GM18861 (cell line): ENCODE data around the gene TTYH3.
"Not testable (repeated sequence)": the region's sequence is repeated elsewhere in the genome, so short reads cannot be mapped to it uniquely, and the experiment has no call there.

ENCODE experiments used
- ATAC-seq: cut with Tn5 transposase; IDR thresholded peaks from one replicate; pipeline ENCODE4 v1.9.1; 2021; ENCODE audit not compliant: unreplicated experiment

The TTYH3 gene, protein sequence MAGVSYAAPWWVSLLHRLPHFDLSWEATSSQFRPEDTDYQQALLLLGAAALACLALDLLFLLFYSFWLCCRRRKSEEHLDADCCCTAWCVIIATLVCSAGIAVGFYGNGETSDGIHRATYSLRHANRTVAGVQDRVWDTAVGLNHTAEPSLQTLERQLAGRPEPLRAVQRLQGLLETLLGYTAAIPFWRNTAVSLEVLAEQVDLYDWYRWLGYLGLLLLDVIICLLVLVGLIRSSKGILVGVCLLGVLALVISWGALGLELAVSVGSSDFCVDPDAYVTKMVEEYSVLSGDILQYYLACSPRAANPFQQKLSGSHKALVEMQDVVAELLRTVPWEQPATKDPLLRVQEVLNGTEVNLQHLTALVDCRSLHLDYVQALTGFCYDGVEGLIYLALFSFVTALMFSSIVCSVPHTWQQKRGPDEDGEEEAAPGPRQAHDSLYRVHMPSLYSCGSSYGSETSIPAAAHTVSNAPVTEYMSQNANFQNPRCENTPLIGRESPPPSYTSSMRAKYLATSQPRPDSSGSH

DNA sequence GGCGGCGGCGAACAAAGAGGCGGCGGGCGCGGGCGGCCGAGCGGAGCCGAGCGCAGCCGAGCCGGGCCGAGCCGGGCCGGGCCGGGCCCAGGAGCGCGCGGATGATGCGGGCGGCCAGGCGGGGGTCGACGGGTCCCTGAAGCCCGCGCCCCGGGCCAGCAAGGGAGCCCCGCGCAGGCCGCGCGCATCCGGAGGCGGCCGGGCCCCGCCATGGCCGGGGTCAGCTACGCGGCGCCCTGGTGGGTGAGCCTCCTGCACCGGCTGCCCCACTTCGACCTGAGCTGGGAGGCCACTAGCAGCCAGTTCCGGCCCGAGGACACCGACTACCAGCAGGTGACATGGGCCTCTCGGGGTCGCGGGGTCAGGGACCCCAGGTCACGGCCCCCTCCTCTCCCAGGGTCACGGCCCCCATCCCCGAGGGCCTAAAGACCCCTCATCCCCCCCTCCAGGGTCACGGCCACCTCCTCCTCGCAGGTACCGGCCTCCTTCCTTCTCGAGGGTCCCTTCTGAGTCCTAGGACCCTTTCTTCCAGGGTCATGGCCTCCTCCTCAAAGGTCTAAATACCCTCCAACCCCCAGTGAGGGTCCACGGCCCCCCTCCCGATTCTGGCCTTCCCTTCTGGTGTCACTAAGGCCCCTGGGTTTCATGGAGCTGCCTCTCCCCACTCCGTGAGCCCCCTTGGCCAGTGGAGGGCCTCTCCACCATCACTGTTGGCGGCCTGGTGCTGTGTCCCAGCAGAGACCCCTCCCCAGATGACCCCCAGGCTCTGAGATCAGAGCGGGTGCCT lies at the start of gene TTYH3:
TTYH3 (plus strand) TSS at position 41 of the 787 bp plus-strand sequence; CDS start at position 211, 170 bp downstream.
- peak; percentile 18 for ATAC-seq

DNA sequence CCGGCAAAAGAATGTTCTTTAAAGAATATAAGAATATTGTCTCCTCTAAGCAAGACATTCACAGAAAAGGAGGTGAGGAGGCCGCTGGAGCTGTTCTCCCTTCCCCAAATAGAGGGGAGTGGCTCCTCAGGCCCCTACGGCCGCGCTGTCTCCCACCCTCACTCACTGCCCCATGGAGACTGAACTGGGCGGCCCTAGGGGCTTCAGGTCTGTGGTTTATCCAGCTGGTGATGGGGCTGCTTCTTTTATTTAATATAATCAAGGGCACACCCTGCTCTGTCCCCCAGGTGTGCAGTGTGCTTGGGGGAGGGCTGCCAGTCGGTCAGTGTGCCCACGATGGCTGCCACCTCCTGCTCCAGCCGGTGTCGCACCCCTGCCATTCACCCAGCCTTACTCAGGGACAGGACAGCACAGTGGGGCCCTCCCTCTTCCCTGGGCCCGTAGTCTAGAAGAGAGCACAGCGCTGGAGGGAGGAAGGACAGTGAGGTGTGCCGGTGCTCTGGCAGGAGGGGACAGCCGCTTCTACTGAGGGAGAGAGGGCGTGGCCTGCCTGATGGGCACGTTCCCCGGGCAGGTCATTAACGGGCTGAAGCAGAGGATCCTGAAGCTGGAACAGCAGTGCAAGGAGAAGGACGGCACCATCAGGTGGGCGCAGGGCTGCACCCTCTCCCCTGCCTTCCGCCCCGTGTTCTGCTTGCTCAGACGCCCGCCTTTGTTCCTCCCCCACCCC lies 49.6 kb upstream of the TTYH3 start:
- no peak for ATAC-seq

DNA sequence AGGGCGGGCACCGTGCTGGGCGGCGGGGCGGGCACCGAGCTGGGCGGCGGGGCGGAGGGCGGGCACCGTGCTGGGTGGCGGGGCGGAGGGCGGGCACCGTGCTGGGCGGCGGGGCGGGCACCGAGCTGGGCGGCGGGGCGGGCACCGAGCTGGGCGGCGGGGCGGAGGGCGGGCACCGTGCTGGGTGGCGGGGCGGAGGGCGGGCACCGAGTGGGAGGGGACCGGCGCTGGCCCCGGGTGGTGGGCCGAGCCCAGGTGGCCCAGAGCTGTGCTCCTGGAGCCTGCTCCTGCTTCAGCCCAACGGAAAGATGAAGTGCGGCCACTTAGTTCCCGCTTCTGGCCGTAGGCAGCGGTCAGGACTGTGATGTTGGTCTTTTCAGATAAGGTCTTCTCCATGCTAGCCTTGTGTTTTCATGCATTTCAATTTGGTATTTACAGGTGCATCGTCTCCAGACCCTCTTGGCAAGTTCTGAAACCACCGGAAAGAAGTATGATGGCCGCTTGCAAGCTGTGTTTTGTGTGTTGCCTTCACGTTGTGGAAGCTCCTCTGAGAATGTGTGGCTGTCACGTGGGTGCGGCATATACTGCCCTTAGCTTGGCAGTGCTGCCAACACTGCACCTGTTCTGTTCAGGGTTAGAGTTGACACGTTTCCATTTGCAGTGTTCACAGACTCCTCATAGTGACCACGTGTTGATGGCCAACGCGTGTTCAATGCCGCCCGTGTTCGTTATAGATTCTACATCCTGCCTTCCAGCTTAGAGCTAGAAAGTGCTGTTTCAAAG lies 47.8 kb upstream of the TTYH3 start:
- no peak for ATAC-seq

DNA sequence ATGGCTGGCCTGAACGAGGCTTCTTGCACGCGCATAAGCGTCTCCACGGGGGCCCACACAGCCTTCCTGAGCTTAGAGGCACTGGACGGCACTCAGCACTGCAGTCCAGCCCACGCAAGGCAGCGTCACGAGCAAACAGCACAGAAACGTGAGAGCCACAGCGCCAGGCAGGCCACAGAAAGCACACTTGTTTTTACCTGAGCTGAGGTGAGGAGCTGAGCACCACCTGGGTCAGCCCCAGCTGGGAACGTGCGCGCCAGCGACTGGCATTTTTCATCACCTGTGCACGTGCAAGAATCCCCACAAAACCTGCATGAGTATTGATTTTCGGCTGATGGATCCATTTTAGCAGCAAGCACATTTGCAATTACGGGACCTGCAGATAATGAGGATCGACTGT lies 46.3 kb upstream of the TTYH3 start:
- ATAC-seq, result no peak

DNA sequence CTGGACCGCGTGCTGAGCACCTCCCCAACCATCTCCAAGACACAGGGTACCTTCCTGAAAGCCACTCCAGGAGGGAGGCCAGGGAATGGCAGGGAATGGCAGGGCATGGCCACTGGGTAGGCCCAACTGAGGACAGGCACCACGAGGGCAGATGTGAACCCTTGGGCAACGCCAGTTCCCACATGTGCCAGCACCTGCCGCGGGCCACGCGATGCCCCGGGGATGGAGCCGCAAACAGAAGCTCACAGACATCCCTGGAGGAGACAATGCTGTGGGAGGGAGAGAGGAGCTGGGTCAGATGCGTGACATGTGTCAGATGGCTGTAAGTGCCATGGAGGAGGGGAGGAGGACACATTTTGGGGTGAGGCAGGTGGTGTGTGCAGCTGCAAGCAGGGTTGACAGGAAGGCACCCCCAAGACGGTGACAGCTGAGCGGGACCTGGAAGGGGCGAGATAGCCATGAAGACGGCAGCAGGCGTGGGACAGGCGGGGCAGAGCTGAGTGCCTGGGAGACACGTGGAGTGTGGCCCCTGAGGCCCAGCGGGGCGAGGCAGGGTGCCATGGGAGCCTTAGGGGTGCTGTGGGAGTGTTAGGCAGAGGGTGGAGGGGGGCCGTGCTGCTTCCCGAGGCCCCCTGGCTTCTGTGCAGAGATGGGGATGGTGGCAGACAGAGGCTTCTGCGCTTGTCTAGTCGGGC lies 45.3 kb upstream of the TTYH3 start:
- ATAC-seq, result no peak

DNA sequence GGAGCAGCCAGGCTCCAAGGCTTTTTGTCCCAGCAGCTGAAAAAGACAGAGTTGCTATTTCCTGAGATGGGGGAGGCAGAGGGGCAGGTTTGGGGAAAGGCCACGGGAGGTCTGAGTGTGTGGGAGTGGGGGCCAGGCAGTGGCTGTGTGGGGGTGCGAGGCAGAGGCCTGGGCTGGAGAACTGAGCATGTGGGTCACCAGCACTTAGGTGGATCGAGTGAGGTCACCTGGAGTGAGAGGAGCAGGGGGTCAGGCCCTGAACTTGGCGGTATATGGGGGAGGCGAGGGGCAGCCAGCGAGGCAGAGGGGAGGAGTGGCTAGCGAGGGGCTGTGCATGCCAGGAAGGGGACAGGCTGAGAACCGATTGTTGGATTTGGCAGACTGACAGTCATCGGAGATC lies 44.7 kb upstream of the TTYH3 start:
- ATAC-seq, result no peak

DNA sequence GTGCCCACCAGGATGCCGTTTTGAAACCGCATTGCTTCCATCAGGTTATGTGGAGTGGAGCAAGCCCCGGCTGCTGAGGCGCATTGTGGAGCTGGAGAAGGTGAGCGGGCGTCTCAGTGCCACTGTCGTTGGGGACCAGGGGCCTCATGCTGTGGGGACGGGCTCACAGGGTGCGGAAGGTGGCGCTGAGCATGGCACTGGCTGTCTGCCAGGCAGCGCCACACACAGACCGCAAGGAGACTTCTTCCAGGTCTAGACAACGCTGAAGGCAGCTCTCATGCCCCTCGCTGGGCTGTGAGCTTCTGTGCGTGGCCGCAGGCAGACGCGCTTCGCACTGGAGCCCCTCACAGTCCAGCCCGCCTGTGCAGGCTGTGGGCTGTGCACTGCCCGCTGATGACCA lies 44.0 kb upstream of the TTYH3 start:
- ATAC-seq, result no peak

DNA sequence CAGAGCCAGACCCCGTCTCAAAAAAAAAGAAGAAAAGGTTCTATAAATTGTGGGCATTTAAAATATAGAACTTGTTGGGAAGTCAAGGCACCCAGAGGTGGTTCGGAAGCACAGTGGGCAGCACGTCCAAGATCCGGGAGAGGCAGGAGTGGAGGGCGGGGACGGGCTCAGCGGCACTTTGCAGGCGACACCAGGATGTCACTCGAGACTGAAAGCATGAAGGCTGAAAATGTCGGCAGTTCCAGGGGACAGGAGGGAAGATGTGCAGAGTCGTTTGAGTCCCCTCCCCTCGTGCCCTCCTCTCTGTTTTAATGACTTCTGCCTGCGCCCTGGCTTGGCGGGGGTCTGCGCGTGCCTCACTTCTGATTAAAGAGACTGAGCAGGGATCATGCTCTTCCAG lies 42.4 kb upstream of the TTYH3 start:
- no peak for ATAC-seq

DNA sequence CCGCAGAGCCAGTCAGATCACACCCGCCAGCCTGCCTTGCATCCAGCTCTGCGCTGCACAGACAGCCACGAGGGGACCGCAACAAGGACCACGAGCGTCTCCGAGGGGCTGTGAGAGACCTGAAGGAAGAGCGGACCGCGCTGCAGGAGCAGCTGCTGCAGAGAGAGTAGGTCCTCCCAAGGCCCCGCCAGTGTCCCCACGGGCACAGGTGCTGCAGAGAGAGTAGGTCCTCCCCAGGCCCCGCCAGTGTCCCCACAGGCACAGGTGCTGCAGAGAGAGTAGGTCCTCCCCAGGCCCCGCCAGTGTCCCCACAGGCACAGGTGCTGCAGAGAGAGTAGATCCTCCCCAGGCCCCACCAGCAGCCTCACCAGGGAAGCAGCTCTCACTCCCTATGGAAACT lies 41.8 kb upstream of the TTYH3 start:
- not testable (repeated sequence) for ATAC-seq

DNA sequence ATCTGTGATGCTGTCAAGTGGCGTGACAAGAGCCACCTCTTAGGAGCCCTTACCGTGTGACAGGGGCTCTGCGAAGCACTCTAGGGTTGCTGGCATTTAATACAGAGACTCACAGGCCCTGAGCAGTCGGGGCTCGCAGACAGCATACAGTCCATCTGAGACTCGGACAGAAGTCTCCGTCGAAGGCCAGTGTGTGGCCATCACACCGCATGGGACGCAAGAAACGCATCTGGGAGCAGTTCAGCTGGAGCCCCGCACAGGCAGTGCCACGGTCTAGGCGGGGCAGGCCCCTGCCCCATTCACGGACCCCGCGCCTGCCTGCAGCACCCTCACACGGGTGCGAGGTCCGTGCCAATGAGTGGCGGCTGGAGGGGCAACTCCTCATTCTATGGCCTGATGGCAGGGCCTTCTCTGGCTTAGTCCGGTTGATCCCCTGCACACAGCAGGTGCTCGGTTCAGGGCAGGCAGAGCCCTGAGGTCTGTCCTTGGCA lies 39.4 kb upstream of the TTYH3 start:
- no peak for ATAC-seq

DNA sequence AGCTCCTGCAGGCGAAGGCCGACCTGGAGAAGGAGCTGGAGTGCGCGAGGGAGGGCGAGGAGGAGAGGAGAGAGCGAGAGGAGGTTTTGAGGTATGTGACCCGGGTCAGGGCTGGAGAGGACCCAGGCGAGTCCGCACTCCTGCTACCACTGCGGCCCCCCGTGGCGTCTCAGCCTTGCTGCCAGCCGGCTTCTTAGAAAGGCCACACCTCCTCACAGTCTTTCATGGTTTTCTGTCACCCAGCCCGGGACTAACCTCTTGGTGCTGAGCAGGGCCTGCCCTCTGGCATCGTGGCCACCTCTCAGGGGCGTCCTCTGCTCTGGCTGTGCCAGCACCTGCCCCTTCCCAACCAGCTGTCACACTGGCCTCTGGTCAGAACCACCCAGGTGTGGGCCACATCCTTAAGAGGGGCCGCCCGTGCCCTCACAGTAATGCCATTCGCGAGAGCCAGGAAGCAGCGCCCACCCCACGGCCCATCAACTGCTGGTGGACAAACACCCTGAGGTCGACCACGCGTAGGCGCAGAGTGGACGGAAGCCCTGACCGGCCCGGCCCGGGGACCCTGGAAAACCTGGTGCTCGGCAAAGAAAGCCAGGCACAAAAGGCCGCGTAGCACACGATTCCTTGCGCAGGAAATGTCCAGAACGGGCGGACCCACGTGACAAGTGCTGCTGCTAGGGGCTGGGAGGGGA lies 38.6 kb upstream of the TTYH3 start:
- no peak for ATAC-seq

DNA sequence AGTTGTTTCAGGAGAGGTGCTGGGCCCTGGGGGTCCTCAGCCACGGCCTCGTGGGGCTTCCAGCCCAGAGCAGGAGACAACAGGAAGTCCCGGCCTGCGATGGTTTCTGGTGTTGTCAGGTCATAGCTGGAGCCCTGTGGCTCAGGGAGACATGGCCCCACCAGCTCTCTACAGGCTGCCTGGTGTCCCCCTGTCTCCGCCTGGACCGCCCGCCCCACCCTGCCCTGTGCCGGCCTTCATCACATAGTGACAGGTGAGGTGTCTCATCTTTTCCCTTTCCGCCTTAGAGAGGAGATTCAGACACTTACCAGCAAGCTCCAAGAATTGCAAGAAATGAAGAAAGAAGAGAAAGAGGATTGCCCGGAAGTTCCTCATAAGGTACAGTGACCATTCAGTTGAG lies 37.2 kb upstream of the TTYH3 start:
- no peak for ATAC-seq

DNA sequence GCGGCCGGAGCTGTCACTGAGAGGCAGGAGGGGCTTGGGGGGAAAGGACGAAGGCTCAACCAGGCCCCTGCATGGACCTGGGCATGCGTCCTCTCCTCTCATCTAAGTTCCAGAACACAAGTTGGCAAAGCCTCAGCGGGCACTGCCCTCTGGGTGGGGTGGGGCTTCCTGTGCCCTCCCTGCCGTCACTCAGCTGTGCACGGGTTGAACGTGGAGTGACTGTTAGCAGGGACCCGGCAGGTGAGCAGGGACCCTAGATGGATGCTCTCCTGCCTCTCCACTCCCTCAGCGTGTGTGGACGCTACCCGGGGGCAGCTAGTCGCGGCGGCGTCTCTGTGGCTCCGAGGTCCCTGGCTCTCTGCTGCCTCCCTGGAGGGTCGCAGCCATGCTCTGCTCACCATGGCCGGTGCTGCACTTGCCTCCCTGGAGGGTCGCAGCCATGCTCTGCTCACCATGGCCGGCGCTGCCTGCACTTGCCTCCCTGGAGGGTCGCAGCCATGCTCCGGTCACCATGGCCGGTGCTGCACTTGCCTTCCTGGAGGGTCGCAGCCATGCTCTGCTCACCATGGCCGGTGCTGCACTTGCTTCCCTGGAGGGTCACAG lies 36.4 kb upstream of the TTYH3 start:
- no peak for ATAC-seq

DNA sequence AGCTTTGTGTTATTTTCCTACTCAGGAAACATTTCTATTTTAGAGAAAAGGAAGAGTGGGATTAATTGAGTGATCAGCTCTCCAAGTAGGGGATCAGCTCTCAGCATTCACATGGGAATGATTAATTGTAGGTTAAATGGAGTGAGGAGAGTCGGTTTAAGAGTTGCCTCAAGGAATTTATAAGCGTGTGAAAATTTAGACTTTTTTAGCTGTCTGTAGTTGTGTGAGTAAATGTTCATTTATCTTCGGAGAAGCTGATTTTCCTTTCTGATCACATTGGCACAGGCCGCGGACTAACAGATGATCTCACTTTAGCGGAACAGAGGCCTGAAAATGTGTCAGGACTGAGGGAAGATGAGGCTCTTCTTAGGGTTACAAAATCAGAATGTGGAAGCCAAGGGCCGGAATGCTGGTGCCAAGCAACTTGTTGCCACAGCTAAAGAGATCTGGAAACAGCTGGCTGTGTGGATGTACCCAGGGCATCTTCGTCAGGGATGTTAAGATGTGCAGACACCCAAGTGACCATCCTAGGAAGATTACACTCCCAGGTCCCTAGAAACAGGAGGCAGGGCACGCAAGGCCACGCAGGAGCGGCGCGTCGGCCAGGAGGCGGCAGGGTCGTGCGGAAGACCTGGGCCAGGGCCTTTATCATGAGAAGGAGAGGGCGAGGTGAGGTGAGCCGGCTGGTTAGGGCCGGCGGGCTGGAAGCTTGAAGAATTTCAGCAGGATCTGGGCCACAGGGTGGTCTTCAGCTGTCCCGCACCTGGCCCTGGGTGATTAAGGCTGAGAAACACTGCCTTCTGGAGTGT lies 35.1 kb upstream of the TTYH3 start:
- no peak for ATAC-seq

DNA sequence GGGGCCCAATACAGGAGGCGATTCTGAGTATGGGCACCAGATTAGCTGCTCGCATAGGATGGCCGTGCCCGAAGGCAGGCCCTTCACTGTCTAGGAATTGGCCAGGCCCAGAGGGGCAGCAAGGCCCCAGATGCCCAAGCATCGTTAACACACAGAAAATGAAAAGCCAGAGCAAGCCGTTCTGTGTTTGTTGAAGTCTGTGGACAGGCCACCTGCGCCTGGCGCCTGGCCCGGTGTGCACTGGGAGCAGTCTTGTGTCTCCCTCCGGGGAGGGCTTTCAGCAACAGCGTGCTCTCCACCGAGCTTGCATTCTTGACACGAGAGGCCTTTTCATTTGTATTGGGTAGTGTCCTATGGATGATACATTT lies 34.5 kb upstream of the TTYH3 start:
- ATAC-seq, result no peak

DNA sequence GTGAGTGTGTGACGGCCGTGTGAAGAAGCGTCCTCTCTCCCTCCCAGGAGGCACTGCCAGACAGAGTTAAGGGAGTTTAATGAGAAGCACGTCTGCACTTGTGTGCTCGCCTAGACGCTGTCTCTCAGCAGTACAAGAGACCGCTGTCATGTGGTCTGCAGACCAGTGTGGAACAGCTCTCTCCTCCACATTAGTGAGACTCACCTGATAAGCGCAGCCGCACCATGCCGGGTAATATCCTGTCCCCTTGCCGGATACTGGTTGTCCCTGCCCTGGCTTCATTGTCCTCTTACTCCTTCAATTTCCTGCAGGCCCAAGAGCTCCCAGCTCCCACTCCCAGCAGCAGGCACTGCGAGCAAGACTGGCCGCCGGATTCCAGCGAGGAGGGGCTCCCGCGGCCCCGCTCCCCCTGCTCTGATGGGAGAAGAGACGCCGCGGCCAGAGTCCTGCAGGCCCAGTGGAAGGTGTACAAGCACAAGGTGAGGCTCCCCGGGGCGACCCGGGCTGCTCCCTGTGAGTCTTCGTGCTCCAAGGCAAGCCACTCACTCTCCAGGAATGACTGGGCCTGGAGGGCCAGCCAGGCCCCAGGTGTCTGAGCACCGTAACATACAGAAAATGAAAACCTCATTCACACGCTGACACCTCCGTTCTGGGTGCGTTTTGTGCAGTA lies 33.5 kb upstream of the TTYH3 start:
- no peak for ATAC-seq

DNA sequence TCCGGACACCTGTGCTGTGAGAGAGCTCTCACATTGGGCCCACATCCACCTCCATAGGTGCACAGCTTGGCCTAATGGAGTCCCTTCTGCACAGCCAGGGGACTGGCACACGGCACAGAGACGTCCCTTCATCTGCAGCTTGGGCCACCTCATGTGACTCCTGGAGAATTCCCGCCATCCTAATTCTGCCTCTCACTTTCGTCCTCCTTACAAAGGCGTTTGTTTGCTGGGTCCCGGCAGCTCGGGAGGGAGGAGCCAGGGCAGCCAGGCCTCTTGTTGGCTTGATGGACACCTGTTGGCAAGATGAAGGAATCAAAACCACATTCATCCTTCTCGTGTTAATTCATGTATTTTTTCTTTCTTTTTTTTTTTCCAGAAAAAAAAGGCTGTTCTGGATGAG lies 30.7 kb upstream of the TTYH3 start:
- no peak for ATAC-seq

DNA sequence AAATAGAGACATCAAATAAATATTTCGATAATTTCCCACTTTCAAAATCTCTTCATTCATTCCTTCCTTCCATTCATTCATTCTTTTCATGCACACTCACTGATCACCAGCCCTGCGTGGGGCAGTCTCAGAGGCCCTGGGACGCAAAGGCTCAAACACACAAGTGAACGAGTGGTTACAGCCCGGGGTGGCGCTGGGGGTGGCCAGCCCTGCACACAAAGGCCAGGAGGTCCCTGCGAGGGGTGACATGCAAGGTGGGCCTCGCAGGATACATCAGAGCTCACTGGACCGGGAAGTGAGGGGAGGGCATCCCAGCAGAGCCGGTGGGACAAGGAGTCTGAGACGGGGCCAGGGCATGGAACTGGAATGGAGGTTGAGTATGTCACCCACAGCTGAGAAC lies 29.9 kb upstream of the TTYH3 start:
- no peak for ATAC-seq
